Dedifferentiated amniotic fluid mesenchymal stem cell (primary cell): ENCODE results near the gene SLC4A3.

Experiments
- DNase-seq: peaks from one replicate; pipeline ENCODE4 v3.0.0-alpha.2; 2016; ENCODE audit errors: extremely low spot score

Gene SLC4A3

DNA sequence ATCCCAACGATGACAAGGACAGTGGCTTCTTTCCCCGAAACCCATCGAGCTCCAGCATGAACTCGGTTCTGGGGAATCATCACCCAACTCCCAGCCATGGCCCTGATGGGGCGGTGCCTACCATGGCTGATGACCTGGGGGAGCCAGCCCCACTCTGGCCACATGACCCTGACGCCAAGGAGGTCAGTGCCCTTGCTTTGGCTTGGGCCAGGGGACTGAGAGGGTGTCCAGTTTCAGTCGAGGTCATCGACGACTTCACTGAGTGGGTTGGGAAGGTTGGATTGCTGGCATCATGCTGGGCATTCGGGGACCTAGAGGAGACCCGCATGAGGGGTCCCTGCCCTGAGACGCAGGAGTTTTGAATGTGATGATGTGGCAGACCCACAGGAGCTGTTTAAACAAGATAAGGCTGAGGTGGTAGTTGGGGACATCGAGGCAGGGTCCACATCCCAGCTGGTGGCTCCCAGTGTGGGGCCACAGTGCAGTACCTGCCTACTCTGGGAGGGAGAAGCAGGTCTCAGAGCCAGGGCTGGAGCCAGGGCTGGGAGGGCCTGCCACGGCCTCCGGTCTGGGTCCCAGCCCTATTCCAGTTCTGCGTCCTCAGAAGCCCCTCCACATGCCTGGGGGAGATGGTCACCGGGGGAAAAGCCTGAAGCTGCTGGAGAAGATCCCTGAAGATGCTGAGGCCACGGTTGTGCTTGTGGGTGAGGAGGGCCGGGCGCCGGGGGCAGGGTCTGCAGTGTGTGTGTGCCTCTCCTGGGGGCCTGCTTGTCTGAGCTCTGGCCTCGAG lies 6.0 kb downstream of the SLC4A3 start:
- DNase-seq = no peak

DNA sequence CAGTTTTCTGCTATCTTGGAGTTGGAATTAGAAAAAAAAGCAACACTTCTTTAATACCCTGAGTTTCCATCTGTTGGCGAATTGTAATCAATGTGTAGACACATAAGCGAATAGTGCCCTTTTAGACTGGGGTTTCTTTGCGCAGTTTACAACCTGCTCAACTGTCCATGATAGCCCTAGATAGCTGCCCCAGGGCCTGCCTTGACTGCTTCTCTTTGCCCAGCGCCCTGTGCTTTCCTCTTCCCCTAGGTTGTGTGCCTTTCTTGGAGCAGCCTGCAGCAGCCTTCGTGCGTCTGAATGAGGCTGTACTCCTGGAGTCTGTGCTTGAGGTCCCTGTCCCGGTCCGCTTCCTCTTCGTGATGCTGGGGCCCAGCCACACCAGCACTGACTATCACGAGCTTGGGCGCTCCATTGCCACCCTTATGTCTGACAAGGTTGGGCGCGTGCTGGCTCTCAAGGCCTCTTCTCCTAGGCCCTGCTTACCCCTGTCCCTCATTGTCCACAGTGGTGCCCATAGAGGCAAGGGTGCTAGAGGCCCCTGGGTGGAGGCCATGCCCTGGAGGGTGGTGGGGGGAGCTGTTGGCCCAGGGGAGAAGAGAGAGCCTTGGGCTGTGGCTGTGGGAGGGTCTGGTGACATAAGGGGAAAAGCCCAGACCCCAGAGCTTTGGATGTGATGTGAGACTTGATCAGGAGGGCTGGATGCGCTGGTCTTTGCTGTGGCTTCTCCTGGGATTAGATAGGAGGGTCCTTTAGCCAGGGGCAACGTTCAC lies 6.9 kb downstream of the SLC4A3 start:
- DNase-seq = no peak

DNA sequence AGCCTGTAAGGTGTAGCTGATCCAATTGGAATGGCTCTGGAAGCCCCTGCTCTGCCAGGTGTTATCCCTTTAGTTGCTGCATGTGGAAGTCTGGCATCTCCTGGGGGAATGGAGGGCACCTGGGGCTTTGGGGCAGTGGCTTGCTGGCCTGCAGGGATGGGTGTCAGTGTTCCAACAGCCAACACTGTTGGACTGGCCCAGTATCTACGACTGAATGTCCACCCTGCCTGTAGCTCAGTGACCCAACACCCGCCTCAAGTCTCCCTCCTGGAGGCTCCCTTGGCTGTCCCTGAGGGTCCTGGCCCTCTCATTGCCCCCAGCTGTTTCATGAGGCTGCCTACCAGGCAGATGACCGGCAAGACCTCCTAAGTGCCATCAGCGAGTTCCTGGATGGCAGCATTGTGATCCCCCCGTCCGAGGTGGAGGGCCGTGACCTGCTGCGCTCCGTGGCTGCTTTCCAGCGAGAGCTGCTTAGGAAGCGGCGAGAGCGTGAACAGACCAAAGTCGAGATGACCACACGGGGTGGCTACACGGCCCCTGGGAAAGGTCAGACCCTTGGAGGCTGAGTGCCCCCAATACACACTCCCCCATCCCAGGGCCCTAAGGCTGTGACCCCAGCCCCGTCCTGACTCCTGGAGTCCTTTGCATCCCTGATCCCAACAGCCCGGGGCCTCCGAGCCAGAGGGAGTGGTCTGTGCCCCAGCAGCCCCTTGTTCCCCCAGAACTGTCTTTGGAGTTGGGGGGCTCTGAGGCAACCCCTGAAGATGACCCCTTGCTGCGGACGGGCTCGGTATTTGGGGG lies 7.7 kb downstream of the SLC4A3 start:
- DNase-seq = no peak

DNA sequence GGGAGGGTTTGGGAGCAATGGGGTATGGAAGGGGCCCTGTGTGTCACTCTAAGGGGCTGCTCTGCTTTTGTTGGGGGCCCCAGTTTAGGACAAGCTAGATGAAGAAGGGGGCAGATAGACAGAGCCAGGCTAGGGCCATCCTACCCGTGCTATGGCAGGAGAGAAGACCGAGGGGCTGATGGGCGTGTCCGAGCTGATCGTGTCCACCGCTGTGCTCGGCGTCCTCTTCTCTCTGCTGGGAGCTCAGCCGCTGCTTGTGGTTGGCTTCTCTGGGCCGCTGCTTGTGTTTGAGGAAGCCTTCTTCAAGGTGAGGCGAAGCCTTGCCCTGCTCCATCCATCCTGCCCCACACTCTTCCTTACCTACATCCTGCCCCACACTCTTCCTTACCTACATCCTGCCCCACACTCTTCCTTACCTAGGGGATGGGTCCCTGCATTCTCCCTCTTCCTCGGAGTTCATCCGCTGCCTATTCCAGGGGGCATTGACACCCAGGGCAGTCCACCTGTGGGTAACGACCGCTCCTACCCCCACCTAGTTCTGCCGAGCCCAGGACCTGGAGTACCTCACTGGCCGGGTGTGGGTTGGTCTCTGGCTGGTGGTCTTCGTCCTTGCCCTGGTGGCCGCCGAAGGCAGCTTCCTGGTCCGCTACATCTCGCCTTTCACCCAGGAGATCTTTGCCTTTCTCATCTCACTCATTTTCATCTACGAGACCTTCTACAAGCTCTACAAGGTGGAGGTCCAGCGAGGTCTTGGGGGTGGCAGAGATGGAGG lies 8.9 kb downstream of the SLC4A3 start:
- no peak for DNase-seq

DNA sequence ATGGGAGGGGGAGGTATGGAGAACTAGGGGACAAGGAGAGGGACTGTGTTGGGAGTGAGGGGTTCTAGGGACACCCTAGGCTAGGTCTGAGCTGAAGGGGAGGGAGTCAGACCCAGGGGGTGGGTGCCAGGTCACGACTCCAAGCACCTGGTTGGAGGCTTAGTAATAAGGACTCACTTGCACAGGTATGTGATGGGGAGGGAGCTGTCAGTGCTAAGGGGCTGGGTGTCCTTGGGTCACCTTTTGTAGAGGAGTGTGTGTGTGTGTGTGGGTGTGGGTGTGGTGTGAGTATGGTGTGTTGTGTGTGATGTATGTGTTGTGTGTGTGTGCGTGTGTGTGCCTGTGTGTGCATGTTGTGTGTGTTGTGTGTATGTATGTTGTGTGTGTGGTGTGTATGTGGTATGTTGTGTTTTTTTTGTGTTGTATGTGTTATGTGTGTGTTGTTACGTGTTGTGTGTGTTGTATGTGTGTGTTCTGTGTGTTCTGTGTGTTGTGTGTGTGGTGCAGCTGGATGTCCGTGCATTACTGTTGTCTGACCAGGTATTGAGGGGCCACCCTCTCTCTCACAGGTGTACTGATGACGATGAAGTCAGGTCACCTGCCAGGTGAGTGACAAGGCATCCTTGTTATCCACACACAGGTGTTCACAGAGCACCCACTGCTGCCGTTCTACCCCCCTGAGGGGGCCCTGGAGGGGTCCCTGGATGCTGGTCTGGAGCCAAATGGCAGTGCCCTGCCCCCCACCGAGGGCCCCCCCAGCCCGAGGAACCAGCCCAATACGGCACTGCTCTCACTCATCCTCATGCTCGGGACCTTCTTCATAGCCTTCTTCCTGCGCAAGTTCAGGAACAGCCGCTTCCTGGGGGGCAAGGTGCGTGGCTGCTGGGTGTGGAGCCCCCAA lies 9.8 kb downstream of the SLC4A3 start:
- DNase-seq = no peak

DNA sequence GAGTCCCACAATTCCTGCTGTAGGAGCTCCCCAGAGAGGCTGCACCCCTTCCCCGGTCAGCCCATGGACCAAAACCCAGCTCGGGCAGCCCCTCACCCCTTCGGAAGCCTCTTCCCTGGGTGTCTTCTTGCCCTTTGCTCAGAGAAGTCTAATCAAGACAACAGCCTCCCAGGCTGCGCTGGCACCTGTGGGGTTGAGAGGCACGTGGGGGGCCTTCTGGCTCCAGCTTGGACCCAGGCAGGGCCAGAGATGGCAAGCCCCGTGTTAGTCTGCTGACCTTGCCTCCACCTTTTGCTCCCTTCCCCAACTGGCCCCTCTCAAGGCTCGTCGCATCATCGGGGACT lies 10.4 kb downstream of the SLC4A3 start:
- no peak for DNase-seq

DNA sequence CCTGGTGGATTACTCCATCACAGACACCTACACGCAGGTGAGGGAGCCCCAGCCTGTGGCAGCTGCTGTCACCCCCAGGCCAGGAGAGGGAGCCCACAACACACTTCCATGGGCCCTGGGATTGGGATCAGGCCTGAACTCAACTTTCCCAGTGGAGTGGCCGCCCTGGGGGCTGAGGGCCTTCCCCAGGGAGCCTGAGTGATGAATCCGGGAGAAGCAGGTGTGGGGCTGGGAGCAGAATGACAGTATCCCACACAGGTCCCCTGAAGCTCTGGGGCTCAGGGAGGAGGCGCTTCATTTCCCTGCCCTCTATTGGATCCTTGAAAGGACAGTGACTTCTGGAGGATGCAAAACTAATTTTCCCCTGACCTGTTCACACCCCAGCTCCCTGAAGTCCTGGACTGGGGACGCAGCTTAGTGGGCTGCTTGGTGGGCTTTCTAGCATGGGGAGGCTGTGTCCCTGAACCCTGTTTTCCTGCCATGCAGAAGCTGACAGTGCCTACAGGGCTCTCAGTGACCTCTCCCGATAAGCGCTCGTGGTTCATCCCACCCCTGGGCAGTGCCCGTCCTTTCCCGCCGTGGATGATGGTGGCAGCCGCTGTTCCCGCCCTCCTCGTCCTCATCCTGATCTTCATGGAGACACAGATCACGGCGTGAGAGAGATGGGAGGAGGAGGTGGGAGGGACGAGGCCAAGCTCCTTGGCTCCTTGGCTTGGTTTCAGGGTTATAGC lies 11.0 kb downstream of the SLC4A3 start:
- DNase-seq = no peak

DNA sequence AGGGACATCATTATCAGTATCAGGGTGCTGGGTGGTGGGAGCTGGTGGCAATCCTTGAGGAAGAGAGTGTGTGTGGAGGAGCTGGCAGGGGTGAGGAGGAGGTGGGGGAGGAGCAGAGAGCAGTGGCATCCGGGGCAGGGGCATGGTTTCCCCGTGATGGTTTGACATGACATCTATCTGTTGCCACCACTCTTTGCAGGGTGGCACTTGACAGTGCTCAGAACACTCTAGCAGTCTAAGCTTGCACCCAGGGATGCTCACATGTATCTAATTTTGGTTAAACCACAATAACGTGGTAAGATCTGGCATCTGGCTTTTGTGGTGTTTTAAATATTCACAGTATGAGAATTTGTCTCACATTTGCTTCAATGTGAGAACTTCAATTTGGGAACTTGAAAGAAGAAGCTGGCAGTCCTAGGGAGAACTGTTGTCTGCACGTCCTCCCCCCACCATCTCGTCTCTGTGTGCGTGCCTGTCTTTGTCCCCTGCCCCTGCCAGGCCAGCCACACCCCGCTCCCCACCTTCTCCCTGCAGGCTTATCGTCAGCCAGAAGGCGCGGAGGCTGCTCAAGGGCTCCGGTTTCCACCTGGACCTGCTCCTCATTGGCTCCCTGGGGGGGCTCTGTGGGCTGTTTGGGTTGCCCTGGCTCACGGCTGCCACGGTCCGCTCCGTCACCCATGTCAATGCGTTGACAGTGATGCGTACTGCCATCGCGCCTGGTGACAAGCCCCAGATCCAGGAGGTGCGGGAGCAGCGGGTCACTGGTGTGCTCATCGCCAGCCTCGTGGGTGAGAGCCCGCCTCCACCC lies 11.7 kb downstream of the SLC4A3 start:
- no peak for DNase-seq

DNA sequence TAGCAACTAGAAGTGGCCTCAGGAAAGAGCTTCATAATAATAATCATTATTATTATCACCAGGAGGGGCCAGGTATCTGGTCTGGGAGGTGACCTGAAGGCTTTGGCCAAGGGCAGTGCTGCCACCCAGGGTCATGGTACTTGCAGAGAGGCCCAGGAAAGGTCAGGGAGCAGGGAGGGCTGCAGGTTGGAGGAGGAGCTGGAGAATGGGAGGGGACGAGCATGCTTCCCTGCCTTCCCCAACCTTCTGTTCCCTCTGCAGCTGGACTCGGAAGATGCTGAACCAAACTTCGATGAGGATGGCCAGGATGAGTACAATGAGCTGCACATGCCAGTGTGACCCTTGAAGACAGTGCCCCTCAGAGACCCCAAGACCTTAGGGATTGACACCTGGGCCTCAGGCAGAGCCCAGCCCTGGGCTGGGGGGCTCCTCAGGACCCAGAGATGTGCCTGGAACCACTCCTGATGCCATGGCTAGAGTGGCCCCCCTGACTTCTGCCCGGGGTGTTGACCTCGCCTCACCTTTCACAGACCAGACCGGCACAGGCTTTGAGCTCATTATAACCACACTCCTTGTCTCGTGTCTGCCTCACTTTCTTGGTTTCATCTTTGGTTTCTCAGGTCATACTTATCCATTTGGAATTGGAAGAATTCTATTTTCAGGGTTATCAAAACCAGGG lies 14.1 kb downstream of the SLC4A3 start:
- DNase-seq = no peak

DNA sequence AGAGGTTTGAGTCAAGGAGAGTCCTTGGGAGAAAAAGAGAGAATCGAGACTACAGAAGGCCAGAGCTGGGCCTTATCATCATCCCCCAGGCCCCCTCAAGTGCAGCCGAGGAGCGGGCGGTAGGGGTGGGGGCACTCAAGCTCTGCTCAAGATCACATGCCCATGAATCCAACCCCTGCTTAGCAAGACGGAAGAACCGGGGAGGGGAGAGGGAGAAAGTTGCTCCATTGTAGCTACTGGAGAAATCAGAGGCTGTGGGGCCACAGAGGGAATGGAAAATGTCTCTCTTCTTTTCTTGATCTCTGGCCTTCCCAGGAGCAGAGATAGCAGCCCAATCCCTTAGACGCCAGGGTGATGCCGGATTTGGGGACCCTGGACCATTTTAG lies 14.6 kb downstream of the SLC4A3 start:
- DNase-seq = no peak

DNA sequence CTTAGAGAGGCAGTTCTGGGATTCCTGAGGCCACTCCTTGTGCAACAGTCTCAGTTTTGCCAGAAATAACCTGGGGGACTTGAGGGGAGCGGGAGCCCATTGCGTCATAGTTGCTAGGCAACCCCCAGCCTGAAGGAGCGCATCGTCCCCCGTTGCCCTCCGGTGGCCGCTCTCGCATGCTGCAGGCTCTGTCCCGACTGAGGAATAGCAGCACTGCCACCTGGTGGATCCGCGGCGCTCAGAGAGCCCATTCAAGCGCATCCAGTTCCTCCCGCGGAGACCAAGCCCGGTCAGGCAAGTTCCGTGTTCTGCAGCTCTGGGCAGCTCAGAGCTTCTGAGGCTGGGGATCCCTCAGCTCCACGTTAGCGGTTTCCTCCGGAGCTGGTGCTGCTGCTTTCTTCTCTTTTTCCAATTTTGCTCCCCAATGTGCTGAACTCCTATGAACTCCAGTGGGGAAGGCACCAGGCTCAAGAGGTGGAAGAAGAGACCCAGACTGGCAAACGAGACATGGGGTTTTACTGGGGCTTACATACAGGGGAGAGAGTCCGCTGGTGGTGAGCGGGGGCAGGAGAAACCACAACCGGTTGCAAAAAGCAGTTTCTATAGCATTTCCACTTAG lies 15.1 kb downstream of the SLC4A3 start:
- DNase-seq = peak; percentile 95

DNA sequence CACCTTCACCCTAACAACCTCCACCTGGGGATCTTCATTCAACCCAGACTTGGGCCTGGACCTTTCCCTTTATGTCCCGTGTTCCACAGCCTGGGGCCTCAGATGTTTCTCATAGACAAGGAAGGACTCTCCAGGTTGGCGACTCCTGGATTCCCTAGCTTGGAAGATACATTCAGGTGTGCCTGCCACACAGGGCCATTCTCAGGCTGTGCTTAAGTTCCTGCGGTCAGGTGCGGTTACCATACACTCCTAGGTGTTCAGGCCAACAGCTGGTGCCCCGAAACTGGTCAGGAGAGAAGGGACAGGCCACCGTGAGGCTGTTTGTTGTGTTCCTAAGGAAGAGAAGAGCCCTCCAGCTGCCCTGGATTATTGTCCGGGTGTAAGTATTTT lies 15.6 kb downstream of the SLC4A3 start:
- DNase-seq = no peak

DNA sequence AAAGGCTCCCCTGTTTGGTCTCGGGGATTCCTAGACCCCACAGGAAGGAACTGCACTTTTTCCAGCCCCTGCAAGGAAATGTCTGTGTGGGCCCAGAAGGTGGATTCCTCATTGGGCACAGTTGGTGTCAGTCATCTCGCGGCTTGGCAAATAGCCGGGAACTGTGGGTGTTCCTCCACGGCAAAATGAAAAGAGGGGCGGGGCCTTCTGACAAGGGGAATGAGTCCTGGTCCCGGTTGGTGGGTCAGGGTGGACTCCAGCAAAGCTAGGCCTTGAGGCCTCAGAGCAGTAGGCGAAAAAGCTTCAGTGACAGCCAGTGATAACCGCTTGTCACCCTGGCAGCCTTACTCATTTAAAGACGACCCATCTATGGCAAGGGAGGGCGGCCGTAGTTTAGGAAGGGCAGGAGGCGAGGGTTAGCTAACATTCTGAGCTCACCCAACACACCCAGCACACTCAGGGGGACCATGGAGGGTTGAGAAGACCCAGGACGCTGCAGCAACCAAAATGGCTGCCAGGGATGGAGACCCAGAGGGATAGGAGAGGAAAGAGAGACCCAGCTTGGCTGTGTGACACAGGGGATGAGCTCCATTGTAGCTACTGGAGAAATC lies 16.5 kb downstream of the SLC4A3 start:
- no peak for DNase-seq

DNA sequence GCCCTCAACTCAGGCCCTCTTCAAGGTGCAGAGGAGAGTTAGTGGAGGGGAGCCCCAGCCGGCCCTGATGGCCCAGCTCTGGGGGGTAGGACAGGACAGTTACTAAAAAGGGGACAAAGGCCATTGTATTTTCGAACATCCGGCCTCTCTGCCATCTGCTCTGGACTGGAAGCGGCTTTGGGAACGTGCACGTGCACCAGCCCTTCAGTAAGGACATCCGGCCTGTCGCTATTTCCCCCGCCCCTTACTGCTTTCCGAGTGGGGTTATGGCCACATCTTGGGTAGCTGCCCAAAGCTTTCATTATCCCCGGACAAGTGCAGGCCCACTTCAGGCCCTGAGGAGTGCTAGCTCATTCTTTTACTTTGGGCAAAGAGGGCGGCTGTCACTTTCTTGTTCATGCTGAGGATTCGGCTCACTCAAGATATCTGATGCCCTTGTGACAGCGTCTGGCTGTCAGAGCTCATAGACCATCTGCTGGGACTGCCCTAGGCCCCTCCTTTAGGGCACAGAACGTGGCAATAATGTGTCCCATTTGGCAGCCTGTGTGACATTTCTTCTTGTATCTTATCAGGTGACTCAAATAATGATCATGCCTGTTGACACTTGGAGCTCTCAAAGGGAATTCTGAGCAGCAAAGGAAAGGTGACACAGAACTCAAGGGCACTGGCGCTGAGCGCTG lies 17.5 kb downstream of the SLC4A3 start:
- no peak for DNase-seq

DNA sequence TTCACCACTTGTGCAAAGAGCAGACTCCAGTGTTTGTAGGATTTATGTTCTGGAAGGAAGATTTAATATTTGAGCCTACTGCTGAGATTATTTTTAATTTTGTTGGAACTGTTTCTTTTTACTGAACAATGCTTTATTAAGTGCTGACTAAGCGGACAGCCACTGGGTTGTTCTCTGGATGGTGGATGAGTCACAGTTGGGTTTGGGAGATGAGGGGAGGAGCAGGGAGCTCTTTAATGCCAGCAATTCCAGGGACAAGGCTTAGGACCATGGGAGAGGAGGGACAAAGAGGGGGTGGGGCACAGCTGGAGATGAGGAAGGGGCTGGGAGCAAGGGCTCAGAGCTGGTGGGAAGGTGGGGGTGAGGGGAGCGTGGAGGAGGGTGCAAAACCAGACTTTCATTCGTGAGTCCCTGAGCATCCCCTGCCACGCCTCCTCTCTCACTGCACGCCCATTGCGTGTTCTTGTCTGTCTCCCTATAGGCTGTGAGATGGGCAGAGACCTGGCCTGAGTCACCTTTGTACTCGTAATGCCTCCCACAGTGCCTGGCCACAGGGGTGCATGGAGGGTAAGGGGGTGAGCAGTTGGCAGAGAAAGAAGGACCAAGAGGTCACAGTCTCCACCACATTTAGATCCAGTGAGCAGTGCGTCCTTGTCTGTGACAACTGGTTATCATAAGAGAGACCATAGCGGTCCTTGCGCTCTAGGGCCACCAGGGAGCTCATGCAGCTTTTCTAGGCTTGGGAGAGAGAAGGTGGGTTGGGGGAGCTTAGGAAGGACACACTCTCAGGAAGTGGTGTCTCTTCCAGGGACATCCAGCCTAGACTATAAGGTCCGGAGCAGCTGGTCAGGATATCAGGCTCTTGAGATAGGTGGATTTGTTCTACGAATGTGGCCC lies 18.4 kb downstream of the SLC4A3 start:
- DNase-seq = peak; percentile 68

DNA sequence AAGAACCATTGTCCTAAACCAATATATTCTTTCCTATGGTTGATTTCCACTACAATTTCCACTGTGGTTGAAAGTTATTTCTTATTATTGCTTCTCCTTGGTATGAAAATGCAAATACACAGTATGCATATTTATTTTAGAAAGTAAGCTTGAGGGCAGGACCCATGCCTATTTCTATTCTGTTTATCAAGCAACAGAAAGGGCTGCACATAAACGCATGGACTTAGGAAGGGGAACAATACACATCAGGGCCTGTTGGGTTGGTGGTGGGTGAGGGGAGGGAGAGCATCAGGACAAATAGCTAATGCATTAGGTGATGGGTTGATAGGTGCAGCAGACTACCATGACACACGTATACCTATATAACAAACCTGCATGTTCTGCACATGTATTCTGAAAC lies 20.7 kb downstream of the SLC4A3 start:
- DNase-seq = no peak
